ENCODE measurements around the gene RNF148.
"Not testable (repeated sequence)": the region's sequence is repeated elsewhere in the genome, so short reads cannot be mapped to it uniquely, and the experiment has no call there.

RNF148 gene

DNA sequence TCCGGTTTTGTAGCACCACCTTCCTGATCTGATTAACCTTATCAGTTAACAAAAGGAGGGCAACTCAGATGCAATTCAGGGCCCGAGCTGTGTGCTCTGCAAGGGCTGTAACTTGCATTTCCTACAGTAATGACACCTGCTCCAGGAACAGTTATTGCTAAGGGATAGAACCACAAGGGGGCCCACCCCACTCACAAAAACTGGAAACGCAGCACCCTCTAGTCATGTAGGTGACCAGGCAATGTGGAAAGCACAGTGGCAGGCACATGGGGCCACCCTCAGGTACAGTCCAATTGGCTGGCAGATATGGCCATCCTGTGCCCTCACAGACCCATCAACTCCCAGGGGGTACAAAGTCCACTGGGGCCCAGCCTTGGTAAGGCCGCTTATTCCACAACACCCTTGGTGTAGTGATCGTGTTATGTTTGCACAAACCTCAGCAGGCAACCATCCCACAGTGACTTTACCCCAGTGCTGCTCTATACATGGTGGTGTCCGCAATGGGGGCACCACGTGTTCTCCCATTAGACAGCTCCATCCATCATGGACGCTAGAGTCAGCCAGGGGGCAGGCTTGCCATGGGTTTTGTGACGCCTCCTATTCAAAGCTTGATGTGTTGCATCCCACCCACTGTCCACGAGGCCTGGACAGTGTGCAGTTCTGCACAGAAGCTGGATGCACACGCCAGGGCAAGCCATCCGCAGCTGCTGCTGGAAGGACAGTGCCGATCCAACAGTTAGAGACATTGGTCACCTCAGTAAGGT is 13.2 kb downstream of the RNF148 start:
- DNase-seq = no peak

GRCh38 chr7:122688400-122688998 is 14.2 kb downstream of the RNF148 start:
- no peak for DNase-seq

- no peak for DNase-seq
Observed at GRCh38 chr7:122686360-122686878, 16.3 kb downstream of the RNF148 start.

DNA sequence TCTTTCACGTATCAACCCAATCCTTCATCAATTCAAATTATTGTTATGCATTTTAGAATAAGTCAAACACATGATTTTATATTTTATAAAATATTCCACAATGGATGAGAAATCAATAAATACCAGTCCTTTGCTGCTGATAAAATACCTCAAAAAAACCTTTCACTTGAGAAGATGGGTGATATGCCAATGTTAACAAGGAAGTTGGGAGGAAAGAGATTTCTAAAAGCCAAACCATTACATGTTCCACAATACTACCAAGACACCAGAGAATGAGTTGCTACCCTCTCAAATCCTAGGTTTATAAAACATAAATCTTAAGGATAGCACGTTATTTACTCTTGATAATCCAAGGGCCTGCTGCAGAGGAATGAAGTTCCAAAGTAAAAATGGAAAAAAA is 18.2 kb downstream of the RNF148 start:
- DNase-seq = no peak

GRCh38 chr7:122682815-122683550 is 19.7 kb downstream of the RNF148 start:
- no peak for DNase-seq

DNA sequence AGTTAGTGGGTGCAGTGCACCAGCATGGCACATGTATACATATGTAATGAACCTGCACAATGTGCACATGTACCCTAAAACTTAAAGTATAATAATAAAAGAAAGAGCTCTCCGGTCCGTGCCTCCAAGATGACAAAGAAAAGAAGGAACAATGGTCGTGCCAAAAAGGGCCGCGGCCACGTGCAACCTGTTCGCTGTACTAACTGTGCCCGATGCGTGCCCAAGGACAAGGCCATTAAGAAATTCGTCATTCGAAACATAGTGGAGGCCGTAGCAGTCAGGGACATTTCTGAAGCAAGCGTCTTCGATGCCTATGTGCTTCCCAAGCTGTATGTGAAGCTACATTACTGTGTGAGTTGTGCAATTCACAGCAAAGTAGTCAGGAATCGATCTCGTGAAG is 21.5 kb downstream of the RNF148 start:
- DNase-seq = not testable (repeated sequence)

DNA sequence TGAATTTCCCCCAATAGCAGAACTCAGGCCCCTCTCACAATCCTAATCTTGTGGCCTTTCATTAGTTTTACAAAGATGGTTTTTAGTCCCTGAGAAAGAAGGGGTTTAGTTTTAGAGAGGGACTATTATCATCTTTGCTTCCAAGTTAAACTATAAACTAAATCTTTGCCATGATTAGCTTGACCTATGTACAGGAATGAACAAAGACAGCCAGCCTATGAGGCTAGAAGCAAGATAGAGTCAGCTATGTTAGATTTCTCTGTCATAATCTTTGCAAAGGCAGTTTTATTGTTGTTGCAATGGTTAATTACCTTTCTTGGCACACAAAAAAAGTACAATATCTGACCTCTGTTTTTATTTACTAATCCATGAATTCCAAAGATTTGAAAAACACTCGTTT is 22.9 kb downstream of the RNF148 start:
- DNase-seq = no peak

- not testable (repeated sequence) for DNase-seq
Observed at GRCh38 chr7:122679269-122679709, 23.4 kb downstream of the RNF148 start.

DNA sequence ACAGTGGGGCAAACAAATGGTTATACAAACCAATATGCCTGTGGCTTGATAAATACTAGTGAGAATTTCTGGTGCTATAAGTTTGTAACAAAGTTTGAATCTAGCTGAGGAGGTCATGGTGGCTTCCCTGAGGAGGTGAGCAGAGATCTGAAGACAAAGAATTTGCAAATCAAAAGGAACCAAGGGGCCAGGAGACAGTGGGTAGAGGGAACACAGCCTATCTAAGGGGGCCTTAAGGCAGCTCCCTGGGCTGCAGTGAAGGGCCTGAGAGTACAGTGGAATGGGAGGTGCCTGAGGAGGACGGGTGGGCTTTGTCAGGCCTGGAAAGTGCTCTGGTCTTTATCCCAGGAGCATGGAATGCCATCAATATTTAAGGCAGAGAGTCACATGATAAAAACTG is 25.6 kb downstream of the RNF148 start:
- no peak for DNase-seq

GRCh38 chr7:122676466-122676865 is 26.3 kb downstream of the RNF148 start:
- DNase-seq = no peak

GRCh38 chr7:122675621-122676020 is 27.1 kb downstream of the RNF148 start:
- DNase-seq = no peak

DNA sequence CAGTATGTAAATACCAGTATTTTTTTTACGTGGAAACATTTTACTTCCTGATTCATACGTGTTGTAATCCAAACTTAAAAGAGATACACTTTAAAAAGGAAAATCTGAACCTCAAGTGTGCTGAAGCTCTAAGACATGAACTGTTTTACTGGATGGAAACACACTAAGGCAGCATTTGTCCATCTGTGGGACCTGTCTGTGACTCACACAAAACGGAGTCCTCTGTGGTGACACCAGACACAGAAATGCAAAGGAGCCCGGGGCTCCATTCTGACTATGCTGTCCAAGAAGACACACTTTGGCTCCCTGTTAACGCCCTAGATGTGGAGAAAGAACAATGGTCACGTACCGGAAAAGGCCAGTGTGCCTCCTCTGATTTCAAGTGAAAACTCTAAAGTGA is 27.7 kb downstream of the RNF148 start:
- DNase-seq = no peak

- no peak for DNase-seq
Observed at GRCh38 chr7:122674502-122674901, 28.2 kb downstream of the RNF148 start.

GRCh38 chr7:122673951-122674350 is 28.8 kb downstream of the RNF148 start:
- no peak for DNase-seq

- no peak for DNase-seq
Observed at GRCh38 chr7:122672536-122672935, 30.2 kb downstream of the RNF148 start.

DNA sequence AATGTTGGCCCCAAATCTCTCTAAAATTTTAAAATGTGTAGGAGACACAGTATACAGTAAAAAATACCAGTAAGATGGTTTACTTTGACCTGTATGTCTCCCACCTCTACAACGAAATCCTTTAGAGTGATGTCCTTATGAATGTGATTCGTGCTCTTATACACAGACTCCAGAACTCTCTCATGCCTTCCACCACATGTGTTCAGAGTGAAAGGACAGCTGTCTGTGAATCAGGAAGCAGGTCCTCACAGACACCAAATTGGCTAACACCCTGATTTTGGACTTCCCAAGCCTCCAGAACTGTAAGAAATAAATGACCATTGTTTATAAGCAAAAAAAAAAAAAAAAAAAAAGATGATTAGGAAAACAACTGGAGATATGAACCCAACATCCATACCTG is 39.0 kb downstream of the RNF148 start:
- no peak for DNase-seq

- no peak for DNase-seq
Observed at GRCh38 chr7:122658856-122659255, 43.9 kb downstream of the RNF148 start.

DNA sequence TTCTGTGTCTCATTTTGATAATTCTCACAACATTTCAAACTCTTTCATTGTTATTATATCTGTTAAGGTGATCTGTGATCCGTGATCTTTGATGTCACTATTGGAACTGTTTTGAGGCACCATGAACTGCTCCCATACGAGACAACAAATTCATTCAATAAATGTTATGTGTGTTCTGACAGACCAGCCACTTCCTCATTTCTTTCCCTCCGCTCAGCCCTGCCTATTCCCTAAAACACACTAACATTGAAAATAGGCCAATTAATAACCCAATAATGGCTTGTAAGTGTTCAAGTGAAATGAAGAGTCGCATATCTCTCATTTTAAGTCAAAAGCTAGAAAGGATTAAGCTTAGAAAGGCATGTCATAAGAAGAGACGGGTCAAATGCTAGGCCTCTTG is 49.0 kb downstream of the RNF148 start:
- no peak for DNase-seq

GRCh38 chr7:122652876-122653275 is 49.8 kb downstream of the RNF148 start:
- no peak for DNase-seq

All from cortex of kidney (tissue), 1 donor.